NCI-H2171 (cell line): ENCODE measurements around the gene CTSD.

Experiments used
- DNase-seq: peaks from one replicate; lab custom pipeline; 2025; lab: John Stamatoyannopoulos, UW

CTSD gene

GRCh38 chr11:1755692-1756561, 7.8 kb downstream of the CTSD start:
- DNase-seq: no peak

GRCh38 chr11:1755344-1755691, 8.4 kb downstream of the CTSD start:
- no peak for DNase-seq

GRCh38 chr11:1754376-1755150, 9.2 kb downstream of the CTSD start:
- DNase-seq: no peak

- DNase-seq: no peak
Measured at GRCh38 chr11:1753929-1754305, 9.8 kb downstream of the CTSD start.

- DNase-seq: no peak
Measured at GRCh38 chr11:1753229-1753928, 10.3 kb downstream of the CTSD start.

- DNase-seq: no peak
Measured at GRCh38 chr11:1752907-1753228, 10.9 kb downstream of the CTSD start.

GRCh38 chr11:1751999-1752906, 11.5 kb downstream of the CTSD start:
- no peak for DNase-seq

- DNase-seq: no peak
Measured at GRCh38 chr11:1751531-1751921, 12.2 kb downstream of the CTSD start.

GRCh38 chr11:1750840-1751530, 12.7 kb downstream of the CTSD start:
- no peak for DNase-seq

- DNase-seq: no peak
Measured at GRCh38 chr11:1750481-1750839, 13.3 kb downstream of the CTSD start, which contains the start of gene IFITM10. Gene IFITM10 (minus strand): TSS chr11:1750595. CDS start chr11:1750442, 153 bp downstream.

GRCh38 chr11:1749395-1750351, 14.1 kb downstream of the CTSD start:
- no peak for DNase-seq

- DNase-seq: no peak
Measured at GRCh38 chr11:1748636-1749394, 14.9 kb downstream of the CTSD start.

- DNase-seq: no peak
Measured at GRCh38 chr11:1747753-1748635, 15.7 kb downstream of the CTSD start.

GRCh38 chr11:1746956-1747752, 16.6 kb downstream of the CTSD start:
- no peak for DNase-seq

GRCh38 chr11:1746511-1746931, 17.2 kb downstream of the CTSD start:
- DNase-seq: no peak

- DNase-seq: no peak
Measured at GRCh38 chr11:1745701-1746320, 17.9 kb downstream of the CTSD start.
